CD1c-positive myeloid dendritic cell (primary cell): ENCODE data around the gene MIPEP.
"Not testable (repeated sequence)": the region's sequence is repeated elsewhere in the genome, so short reads cannot be mapped to it uniquely, and the experiment has no call there.

Source experiments
- DNase-seq: peaks from one replicate; pipeline ENCODE4 v3.0.0-alpha.2; 2016; ENCODE audit errors: extremely low spot score

Gene MIPEP

GRCh38 chr13:23888658-23889614 is at the start of gene MIPEP:
Gene MIPEP, minus strand, starts transcription at chr13:23889400. Its CDS starts 80 bp downstream, at chr13:23889320.
- DNase-seq: peak; percentile 98

- no peak for DNase-seq
Measured at GRCh38 chr13:23934520-23934919, 45.3 kb upstream of the MIPEP start.

GRCh38 chr13:23928985-23929384 is 39.8 kb upstream of the MIPEP start:
- DNase-seq: no peak

- no peak for DNase-seq
Measured at GRCh38 chr13:23923031-23923430, 33.8 kb upstream of the MIPEP start.

- DNase-seq: peak; percentile 18
Measured at GRCh38 chr13:23922005-23922932, 33.1 kb upstream of the MIPEP start.

GRCh38 chr13:23921451-23921888 is 32.3 kb upstream of the MIPEP start:
- DNase-seq: peak; percentile 61

- DNase-seq: no peak
Measured at GRCh38 chr13:23919006-23919405, 29.8 kb upstream of the MIPEP start.

- no peak for DNase-seq
Measured at GRCh38 chr13:23918208-23918607, 29.0 kb upstream of the MIPEP start.

- no peak for DNase-seq
Measured at GRCh38 chr13:23915308-23915707, 26.1 kb upstream of the MIPEP start.

GRCh38 chr13:23912469-23912868 is 23.3 kb upstream of the MIPEP start:
- DNase-seq: no peak

GRCh38 chr13:23909606-23910005 is 20.4 kb upstream of the MIPEP start:
- no peak for DNase-seq

GRCh38 chr13:23905766-23906165 is 16.6 kb upstream of the MIPEP start:
- DNase-seq: no peak

GRCh38 chr13:23903906-23904280 is 14.7 kb upstream of the MIPEP start:
- no peak for DNase-seq

GRCh38 chr13:23902975-23903905 is 14.0 kb upstream of the MIPEP start:
- no peak for DNase-seq

GRCh38 chr13:23901365-23901764 is 12.2 kb upstream of the MIPEP start:
- DNase-seq: no peak

GRCh38 chr13:23899555-23899954 is 10.4 kb upstream of the MIPEP start:
- DNase-seq: peak; percentile 51

GRCh38 chr13:23898101-23898500 is 8.9 kb upstream of the MIPEP start:
- no peak for DNase-seq

GRCh38 chr13:23897452-23897919 is 8.3 kb upstream of the MIPEP start, which contains the start of gene C1QTNF9B:
Gene C1QTNF9B, minus strand, starts transcription at chr13:23897502.
- DNase-seq: not testable (repeated sequence)

- not testable (repeated sequence) for DNase-seq
Measured at GRCh38 chr13:23894746-23895145, 5.5 kb upstream of the MIPEP start.

GRCh38 chr13:23893791-23894190 is 4.6 kb upstream of the MIPEP start:
- DNase-seq: not testable (repeated sequence)
